GM21528 (cell line): ENCODE results near the gene CUBN.

ENCODE experiments used
- ATAC-seq: cut with Tn5 transposase; IDR thresholded peaks from one replicate; pipeline ENCODE4 v1.9.1; 2021; ENCODE audit warnings: mild to moderate bottlenecking, moderate library complexity; ENCODE audit not compliant: unreplicated experiment, low FRiP score

The CUBN gene

DNA sequence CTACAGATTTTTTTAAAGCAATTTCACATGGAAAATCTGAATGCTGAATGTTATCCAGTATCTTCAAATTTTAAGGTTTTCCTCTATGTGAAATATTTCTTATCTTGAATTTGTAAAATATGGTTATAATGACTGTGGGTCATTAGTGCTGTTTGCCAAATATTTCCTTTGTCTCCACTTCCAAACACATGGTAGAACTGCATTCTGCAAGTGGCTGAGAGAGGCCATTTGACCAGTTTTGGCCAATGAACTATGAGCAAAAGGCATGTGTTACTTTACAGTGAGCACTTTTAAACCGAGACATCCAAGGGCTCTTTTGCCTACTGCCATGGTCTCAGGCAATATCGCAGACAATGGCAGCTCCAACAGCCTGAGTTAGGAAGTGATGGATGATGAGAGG, 195.2 kb downstream of the CUBN start:
- no peak for ATAC-seq

DNA sequence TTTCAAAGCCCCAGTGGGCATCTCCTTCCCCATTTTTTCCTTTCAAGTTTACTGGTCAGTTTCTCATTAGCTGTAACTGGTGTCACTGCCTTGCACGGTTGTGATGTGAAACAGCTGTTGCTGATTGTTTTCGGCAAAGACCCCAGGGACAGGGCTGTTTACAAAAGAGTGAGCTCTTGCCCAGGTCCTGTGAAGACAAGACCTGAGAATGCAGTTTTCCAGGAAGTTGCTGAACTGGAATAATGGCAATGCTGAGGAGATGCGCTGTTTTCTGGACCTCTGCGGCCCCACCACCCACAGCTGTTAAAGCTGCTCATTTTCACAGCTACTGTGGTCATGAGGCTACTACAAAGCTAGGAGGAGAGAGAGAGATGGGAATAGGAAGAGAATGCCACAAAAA, 195.8 kb downstream of the CUBN start:
- ATAC-seq, result no peak

- ATAC-seq, result no peak
Measured at GRCh38 chr10:16931930-16932329, 197.7 kb downstream of the CUBN start.

- ATAC-seq, result no peak
Measured at GRCh38 chr10:16930540-16930939, 199.1 kb downstream of the CUBN start.

DNA sequence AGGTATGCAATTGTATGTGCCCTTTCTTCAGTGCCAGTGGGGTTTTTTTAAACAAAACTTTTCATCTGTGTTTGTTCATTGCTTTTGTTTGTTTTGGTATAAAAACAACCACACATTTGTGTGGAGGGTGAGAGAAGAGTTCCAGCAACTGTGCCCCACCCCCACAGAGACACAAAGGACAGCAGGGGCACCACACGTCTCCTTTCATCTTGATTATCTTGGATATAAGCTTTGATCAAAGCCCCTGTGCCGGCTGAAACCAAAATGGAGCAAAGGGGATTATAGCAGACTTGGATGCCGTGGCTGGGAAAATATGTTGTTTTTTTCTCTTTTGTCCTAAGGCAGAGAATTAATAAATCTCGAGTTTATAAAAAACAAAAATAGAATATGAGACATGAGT, 200.5 kb downstream of the CUBN start:
- no peak for ATAC-seq

- ATAC-seq, result no peak
Measured at GRCh38 chr10:16927546-16927945, 202.1 kb downstream of the CUBN start.

GRCh38 chr10:16923726-16924125, 205.9 kb downstream of the CUBN start:
- no peak for ATAC-seq

- ATAC-seq, result no peak
Measured at GRCh38 chr10:16923309-16923708, 206.3 kb downstream of the CUBN start.

DNA sequence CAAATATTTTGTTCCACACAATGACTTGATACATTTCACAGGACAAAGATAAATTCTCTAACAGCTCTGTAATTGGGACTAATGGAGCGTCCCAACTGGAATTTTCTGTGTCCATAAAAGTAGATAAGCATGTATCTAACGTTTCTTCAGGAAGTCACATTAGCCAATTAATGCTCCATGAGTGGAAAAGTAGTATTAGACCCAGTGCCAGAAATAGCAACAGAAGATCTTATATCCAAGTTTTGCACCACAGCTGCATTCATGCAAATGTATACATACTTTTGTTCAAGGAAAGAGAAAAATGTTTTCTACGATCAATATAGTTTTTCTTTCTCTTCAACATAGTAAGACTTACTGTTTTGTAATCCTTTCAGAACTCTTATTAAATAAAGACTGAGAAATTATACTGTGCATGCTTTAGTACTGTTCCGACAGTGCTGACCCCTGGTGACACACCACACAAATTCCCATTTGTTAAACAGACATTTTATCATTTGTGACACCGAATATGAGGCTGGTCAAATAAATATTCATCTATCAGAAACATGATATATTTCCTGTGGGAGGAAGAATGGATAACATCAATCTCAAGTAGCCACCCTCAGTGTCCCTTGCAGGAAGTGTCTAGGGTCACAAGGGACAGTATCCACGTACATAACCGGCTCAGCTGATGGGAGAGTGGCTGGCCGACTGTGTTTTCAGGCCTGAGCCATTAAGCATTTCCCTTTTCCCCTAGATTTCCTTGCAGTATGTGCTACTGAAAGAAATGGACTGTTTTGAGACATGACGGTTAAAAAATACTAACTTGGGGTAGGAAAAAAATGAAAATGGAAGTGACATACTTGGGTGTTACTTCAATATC, 210.3 kb downstream of the CUBN start:
- ATAC-seq, result no peak

- no peak for ATAC-seq
Measured at GRCh38 chr10:16916496-16916895, 213.1 kb downstream of the CUBN start.

DNA sequence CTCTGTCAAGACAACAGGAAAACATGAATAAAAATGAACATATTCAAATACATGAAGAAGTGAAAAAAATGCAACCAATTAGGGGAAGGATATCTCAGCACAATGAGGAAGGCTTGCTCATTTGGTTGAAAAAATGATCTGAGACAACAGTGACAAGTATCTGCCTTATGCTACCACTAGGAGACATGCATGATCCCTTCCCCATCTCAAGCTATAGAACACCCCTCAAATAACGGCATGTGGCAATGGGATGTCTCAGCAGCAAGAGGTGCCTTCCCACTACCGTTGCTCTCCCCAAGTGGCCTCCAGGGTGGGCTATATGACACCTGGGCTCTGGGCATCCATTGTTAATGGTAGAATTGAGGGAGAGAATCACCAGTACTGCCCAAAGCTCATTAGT, 214.3 kb downstream of the CUBN start:
- ATAC-seq, result no peak

GRCh38 chr10:16913266-16913665, 216.3 kb downstream of the CUBN start:
- ATAC-seq, result no peak

GRCh38 chr10:16910793-16911164, 218.8 kb downstream of the CUBN start:
- no peak for ATAC-seq

DNA sequence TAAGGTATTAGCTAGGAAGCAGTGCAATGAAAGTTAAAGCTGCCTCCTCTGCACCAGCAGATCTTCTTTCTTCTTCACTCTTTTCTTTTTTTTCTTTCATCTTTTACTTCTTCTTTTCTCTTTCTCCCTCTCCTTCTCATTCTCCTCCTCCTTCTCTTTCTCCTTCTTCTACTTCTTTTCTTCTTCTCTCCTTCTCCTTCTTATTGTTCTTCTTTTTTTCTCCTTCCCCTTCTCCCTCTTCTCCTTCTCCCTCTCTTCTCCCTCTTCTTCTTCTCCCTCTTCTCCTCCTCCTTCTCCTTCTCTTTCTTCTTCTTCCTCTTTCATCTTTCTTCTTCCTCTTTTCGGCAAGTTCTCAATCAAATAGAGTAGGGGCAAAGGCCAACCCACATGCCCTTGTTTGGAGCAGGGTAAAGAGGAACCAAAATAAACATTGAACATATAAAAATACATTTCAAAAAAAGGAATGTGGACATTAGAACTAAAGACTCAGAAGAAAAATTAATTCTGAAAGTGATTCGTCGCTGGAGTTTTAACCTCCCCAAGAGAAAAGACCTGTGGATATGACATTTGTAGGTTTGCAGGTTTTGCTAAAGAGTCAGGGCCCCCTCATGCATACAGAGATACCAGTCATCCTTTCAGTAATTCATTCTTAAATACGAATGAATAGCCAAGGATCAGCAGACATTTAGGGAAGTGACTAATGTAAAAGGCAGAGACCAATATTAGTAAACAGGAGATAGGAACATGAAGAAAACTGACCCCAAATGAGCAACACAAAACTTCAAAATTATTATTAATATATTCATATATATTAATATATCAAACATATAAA, 219.4 kb downstream of the CUBN start:
- ATAC-seq, result no peak

DNA sequence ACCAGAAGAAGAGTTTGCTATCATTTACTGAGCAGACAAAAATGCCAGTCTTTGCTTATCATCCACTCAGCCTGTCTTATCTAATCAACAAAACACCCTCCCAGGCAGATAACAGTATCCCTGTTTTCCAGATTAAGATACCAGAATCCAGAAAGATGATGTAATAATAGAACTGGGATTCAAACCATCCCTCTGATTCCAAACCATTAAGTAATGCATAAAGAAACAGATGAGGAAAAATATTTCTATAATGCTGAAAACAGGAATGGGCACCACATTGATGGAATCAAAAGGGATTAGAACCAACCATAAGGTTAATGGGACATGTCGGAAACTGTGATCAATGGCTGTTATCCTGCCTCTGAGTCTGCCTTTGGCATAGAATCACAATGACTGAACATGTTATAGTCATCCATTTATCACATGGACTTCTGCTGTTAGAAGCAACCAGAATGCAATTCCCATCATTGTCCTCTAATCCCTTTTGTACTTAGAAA, 220.3 kb downstream of the CUBN start:
- ATAC-seq, result no peak

DNA sequence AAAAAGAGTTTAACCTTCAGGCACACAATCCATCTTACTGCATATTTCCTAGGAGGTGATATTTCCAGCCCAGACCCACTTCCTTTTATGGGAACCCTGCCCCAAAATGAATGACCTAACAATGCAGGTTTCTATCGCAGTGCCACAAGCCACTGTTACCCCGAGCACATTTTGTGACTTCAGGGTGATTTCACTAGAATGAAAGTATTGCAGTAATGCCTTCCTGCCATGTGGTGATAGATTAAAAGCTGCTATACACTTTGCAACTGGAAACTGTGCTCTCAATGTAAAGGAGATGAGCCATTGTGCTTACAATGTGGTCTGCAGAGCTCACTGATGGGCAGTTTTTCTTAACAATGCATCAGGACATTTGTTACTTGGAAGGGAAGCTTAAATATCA, 221.9 kb downstream of the CUBN start:
- ATAC-seq, result no peak

DNA sequence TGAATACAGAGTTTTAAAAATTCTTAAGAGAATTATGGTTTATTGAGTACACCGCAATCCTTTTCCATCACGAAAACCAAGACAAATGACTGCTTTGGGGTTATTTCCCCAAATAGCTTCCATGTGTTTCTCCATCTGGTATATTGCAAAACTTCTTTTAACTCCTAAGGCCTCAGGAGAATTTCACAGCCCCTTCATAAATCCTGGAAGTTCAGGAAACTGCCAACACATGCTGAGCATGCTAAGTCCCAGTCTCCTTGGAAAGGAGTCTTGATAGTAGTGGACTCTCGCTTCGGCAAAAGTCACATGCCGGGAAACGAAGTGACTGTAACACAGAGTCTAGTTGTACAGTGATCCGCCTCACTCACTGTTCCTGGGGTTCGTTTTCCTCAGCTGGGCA, 224.3 kb downstream of the CUBN start:
- no peak for ATAC-seq

- no peak for ATAC-seq
Measured at GRCh38 chr10:16904639-16905061, 225.0 kb downstream of the CUBN start.

GRCh38 chr10:16904049-16904448, 225.6 kb downstream of the CUBN start:
- no peak for ATAC-seq

DNA sequence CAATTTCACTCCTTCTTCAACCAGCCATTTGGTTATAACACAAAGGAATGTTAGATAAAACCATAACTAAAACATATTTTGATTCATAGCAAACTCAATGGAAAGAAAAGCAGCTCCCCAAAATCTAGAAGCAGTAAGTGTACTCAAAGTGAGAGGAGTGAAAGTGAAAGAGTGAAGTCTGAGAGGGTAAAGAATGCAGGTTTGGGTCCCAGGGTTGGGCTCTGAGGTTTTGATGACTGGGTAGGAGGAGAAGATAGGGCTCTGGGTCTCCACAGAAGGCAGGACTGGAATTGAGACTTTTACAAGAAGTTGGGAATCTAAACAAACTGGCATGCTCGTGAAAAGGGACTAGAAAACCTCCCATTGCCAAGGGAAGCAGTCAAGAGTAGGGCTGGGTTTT, 227.0 kb downstream of the CUBN start:
- no peak for ATAC-seq

DNA sequence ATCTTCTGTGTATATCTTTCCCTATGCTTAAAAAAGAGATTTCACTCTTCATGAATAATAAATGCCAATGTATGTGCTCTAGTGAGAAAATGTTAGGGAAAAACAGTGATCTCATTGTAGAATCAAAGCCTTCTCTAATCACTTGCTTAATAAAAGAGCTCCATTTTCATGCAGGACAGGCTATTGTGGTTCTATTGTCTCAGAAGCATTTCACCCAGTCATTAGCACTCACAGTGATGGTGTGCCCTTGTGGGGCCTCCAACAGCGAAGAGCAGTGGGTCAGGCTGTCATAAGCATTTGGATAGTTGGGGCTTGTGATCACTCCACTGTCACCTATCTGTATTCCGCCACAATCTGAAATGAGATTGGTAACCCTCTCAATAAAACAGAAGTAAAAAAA, 228.5 kb downstream of the CUBN start:
- no peak for ATAC-seq

- no peak for ATAC-seq
Measured at GRCh38 chr10:16896993-16897392, 232.6 kb downstream of the CUBN start.
